ENCODE measurements around the gene FKBP2.

Gene FKBP2

GRCh38 chr11:64240435-64241240 is at the start of gene FKBP2:
TSS of gene FKBP2 (plus strand) at chr11:64241095. CDS start at chr11:64242388, 1,293 bp downstream.
- peak; percentile 97 for DNase-seq (ENCODE audit: low spot score)

- DNase-seq (ENCODE audit: low spot score): no peak
Measured at GRCh38 chr11:64192434-64192833, 48.5 kb upstream of the FKBP2 start.

GRCh38 chr11:64196626-64197025 is 44.3 kb upstream of the FKBP2 start:
- DNase-seq (ENCODE audit: low spot score): no peak

GRCh38 chr11:64198511-64198910 is 42.4 kb upstream of the FKBP2 start:
- no peak for DNase-seq (ENCODE audit: low spot score)

GRCh38 chr11:64201543-64201942 is 39.4 kb upstream of the FKBP2 start:
- DNase-seq (ENCODE audit: low spot score): no peak

GRCh38 chr11:64202992-64203391 is 37.9 kb upstream of the FKBP2 start:
- DNase-seq (ENCODE audit: low spot score): no peak

GRCh38 chr11:64203421-64204079 is 37.3 kb upstream of the FKBP2 start:
- DNase-seq (ENCODE audit: low spot score): no peak

- no peak for DNase-seq (ENCODE audit: low spot score)
Measured at GRCh38 chr11:64204080-64204440, 36.8 kb upstream of the FKBP2 start.

- peak; percentile 95 for DNase-seq (ENCODE audit: low spot score)
Measured at GRCh38 chr11:64204464-64204989, 36.4 kb upstream of the FKBP2 start.

GRCh38 chr11:64206457-64207255 is 34.2 kb upstream of the FKBP2 start, which contains the start of gene FERMT3:
TSS of gene FERMT3 (plus strand) at chr11:64206721. CDS start at chr11:64207365, 644 bp downstream.
- DNase-seq (ENCODE audit: low spot score): no peak

- peak; percentile 68 for DNase-seq (ENCODE audit: low spot score)
Measured at GRCh38 chr11:64207256-64208085, 33.4 kb upstream of the FKBP2 start.

GRCh38 chr11:64208086-64208795 is 32.7 kb upstream of the FKBP2 start:
- no peak for DNase-seq (ENCODE audit: low spot score)

GRCh38 chr11:64208796-64209562 is 31.9 kb upstream of the FKBP2 start:
- DNase-seq (ENCODE audit: low spot score): no peak

GRCh38 chr11:64209563-64209843 is 31.4 kb upstream of the FKBP2 start:
- no peak for DNase-seq (ENCODE audit: low spot score)

- no peak for DNase-seq (ENCODE audit: low spot score)
Measured at GRCh38 chr11:64210301-64211020, 30.4 kb upstream of the FKBP2 start.

- DNase-seq (ENCODE audit: low spot score): no peak
Measured at GRCh38 chr11:64211181-64211872, 29.6 kb upstream of the FKBP2 start.

- DNase-seq (ENCODE audit: low spot score): no peak
Measured at GRCh38 chr11:64216879-64217278, 24.0 kb upstream of the FKBP2 start.

GRCh38 chr11:64218628-64219353 is 22.1 kb upstream of the FKBP2 start:
- DNase-seq (ENCODE audit: low spot score): no peak
